T-helper 1 cell treated with Interleukin-12 subunit alpha and Interleukin-12 subunit beta and Interleukin-4 antibody, amounts not matched to agents 30 μg/mL and 1 μg/mL, for 36 hours (primary cell): ENCODE data around the gene GSDMA.

Experiments used
- H3K27ac Mint-ChIP-seq: one replicate; pipeline ENCODE4 v1.8.0; 2021; ENCODE audit warnings: mild to moderate bottlenecking, mixed read lengths
- H3K27me3 Mint-ChIP-seq: one replicate; pipeline ENCODE4 v1.8.0; 2021; ENCODE audit warnings: low read depth, mixed read lengths
- H3K36me3 Mint-ChIP-seq: one replicate; pipeline ENCODE4 v1.8.0; 2021; ENCODE audit warnings: low read depth, mixed read lengths
- H3K4me1 Mint-ChIP-seq: one replicate; pipeline ENCODE4 v1.8.0; 2021; ENCODE audit warnings: low read depth, mixed read lengths
- H3K4me3 Mint-ChIP-seq: one replicate; pipeline ENCODE4 v1.8.0; 2021; ENCODE audit warnings: mild to moderate bottlenecking, moderate library complexity, mixed read lengths
- H3K9me3 Mint-ChIP-seq: one replicate; pipeline ENCODE4 v1.8.0; 2021; ENCODE audit warnings: mixed read lengths

GSDMA gene

GRCh38 chr17:39963829-39964228, 1.0 kb downstream of the GSDMA start:
- Mint-ChIP-seq H3K4me3 (peak overlapping the region; percentile 36), H3K4me1 (peaks cover 21% of the 10 kb centered on the region), H3K27me3 (peaks cover 15% of the 10 kb centered on the region), H3K27ac (peak overlapping the region; percentile 64), H3K9me3 (no peaks in the 10 kb centered on the region), H3K36me3 (peaks cover 3% of the 10 kb centered on the region)

GRCh38 chr17:39965017-39965699, 2.4 kb downstream of the GSDMA start:
- H3K4me3 Mint-ChIP-seq = no peak overlapping the region
- peaks cover 18% of the 10 kb centered on the region for H3K4me1 Mint-ChIP-seq
- H3K9me3 Mint-ChIP-seq = no peaks in the 10 kb centered on the region
- H3K27ac Mint-ChIP-seq = no peak overlapping the region
- H3K27me3 Mint-ChIP-seq = peaks cover 21% of the 10 kb centered on the region
- H3K36me3 Mint-ChIP-seq = peaks cover 3% of the 10 kb centered on the region

- Mint-ChIP-seq H3K27me3 (peaks cover 37% of the 10 kb centered on the region), H3K4me3 (no peak overlapping the region), H3K27ac (no peak overlapping the region), H3K9me3 (no peaks in the 10 kb centered on the region), H3K36me3 (peaks cover 3% of the 10 kb centered on the region), H3K4me1 (peaks cover 18% of the 10 kb centered on the region)
Observed at GRCh38 chr17:39966771-39967170, 4.0 kb downstream of the GSDMA start.

DNA sequence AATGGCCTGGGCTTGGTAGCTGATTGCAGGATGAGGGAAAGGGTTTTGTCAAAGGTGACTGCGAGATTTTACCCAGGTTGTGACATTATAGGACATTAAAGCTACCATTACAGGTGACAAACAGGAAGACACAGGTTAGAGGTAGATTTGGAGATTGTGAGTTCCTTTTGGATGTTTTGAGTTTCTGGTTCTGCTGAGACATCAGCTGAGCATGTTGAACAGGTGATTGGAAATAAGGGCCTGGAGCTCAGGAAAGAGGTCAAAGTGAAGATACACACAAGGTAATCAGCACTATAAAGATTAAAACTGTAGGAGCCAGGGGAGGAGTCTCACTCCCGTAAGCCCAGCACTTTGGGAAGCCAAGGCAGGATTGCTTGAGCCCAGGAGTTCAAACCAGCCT, 6.0 kb downstream of the GSDMA start:
- peaks cover 46% of the 10 kb centered on the region for H3K27me3 Mint-ChIP-seq
- no peaks in the 10 kb centered on the region for H3K9me3 Mint-ChIP-seq
- peaks cover 3% of the 10 kb centered on the region for H3K36me3 Mint-ChIP-seq
- peaks cover 7% of the 10 kb centered on the region for H3K4me1 Mint-ChIP-seq
- H3K4me3 Mint-ChIP-seq = no peak overlapping the region
- H3K27ac Mint-ChIP-seq = peak overlapping the region; percentile 18

DNA sequence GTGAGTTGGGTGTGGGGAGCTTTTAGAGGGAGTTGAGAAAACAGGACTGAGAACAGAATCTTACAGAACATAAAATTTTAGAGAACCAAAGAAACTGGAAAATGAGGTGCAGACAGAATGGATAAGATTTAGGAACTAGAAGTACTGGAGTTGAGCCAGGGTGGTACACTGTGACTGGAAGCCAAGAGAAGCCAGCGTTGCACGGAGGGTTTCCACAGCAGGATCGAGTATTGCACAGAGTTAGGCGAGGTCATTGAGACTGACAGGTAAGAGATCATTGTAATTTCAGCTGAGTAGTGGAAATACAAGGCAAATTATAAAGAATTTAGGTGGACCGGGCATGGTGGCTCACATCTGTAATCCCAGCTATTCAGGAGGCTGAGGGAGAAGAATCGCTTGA, 6.6 kb downstream of the GSDMA start:
- H3K4me3 Mint-ChIP-seq = no peak overlapping the region
- peaks cover 3% of the 10 kb centered on the region for H3K4me1 Mint-ChIP-seq
- no peak overlapping the region for H3K27ac Mint-ChIP-seq
- H3K36me3 Mint-ChIP-seq = no peaks in the 10 kb centered on the region
- no peaks in the 10 kb centered on the region for H3K9me3 Mint-ChIP-seq
- peaks cover 48% of the 10 kb centered on the region for H3K27me3 Mint-ChIP-seq

DNA sequence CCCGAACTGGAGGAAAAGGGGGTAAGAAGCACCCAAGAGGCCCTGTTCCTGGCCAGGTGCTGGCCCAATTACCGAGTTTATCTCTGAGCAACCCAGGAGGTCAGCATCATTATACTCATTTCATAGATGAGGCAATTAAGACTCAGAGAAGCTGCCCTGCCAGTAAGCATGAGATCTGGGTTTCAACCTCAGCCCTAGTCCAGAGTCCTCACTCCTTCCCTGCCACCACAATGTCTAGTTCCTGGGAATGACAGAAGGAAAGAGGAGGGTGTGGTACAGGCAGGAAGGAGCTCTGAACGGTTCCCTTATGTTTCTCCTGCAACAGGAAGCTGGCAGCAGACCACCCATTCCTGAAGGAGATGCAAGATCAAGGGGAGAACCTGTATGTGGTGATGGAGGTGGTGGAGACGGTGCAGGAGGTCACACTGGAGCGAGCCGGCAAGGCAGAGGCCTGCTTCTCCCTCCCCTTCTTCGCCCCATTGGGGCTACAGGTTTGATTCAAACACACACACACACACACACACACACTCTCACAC, 7.4 kb downstream of the GSDMA start:
- no peaks in the 10 kb centered on the region for H3K4me1 Mint-ChIP-seq

GRCh38 chr17:39971076-39971603, 8.3 kb downstream of the GSDMA start:
- Mint-ChIP-seq H3K27ac (no peak overlapping the region), H3K9me3 (no peaks in the 10 kb centered on the region), H3K4me1 (no peaks in the 10 kb centered on the region), H3K36me3 (no peaks in the 10 kb centered on the region), H3K4me3 (no peak overlapping the region), H3K27me3 (peaks cover 54% of the 10 kb centered on the region)

More for the DNA sequence above, 7.4 kb downstream of the GSDMA start:
- no peak overlapping the region for H3K4me3 Mint-ChIP-seq
- no peaks in the 10 kb centered on the region for H3K36me3 Mint-ChIP-seq
- H3K9me3 Mint-ChIP-seq = no peaks in the 10 kb centered on the region
- H3K27me3 Mint-ChIP-seq = peaks cover 49% of the 10 kb centered on the region
- H3K27ac Mint-ChIP-seq = no peak overlapping the region

DNA sequence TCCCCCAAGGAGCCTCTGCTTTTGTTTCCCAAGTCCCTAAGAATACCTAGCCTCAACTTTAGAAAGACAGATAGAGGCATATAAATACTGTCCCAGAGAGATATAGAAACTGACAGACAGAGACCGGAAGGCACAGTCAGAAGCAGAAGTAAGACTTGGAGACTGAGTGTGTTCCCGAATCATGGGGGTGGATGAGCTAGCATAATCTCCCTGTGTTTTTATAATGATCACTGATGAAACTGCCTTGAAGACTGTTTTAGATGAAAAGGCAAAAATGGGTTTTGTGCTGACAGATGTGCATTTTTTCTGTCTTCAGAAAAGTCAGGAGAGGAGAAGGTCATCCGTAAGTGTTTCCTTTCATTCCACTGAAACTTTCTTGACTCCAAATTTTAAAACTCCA, 9.5 kb downstream of the GSDMA start:
- no peaks in the 10 kb centered on the region for H3K36me3 Mint-ChIP-seq
- no peak overlapping the region for H3K27ac Mint-ChIP-seq
- H3K4me1 Mint-ChIP-seq = no peaks in the 10 kb centered on the region
- H3K9me3 Mint-ChIP-seq = no peaks in the 10 kb centered on the region
- peaks cover 48% of the 10 kb centered on the region for H3K27me3 Mint-ChIP-seq
- no peak overlapping the region for H3K4me3 Mint-ChIP-seq

GRCh38 chr17:39973496-39973895, 10.7 kb downstream of the GSDMA start:
- H3K36me3 Mint-ChIP-seq = no peaks in the 10 kb centered on the region
- H3K4me1 Mint-ChIP-seq = no peaks in the 10 kb centered on the region
- no peaks in the 10 kb centered on the region for H3K9me3 Mint-ChIP-seq
- no peak overlapping the region for H3K27ac Mint-ChIP-seq
- H3K4me3 Mint-ChIP-seq = no peak overlapping the region
- H3K27me3 Mint-ChIP-seq = peaks cover 51% of the 10 kb centered on the region

- H3K4me3 Mint-ChIP-seq = no peak overlapping the region
- H3K36me3 Mint-ChIP-seq = no peaks in the 10 kb centered on the region
- H3K27me3 Mint-ChIP-seq = peaks cover 50% of the 10 kb centered on the region
- peaks cover 2% of the 10 kb centered on the region for H3K4me1 Mint-ChIP-seq
- H3K27ac Mint-ChIP-seq = no peak overlapping the region
- H3K9me3 Mint-ChIP-seq = no peaks in the 10 kb centered on the region
Observed at GRCh38 chr17:39974433-39974832, 11.6 kb downstream of the GSDMA start.

DNA sequence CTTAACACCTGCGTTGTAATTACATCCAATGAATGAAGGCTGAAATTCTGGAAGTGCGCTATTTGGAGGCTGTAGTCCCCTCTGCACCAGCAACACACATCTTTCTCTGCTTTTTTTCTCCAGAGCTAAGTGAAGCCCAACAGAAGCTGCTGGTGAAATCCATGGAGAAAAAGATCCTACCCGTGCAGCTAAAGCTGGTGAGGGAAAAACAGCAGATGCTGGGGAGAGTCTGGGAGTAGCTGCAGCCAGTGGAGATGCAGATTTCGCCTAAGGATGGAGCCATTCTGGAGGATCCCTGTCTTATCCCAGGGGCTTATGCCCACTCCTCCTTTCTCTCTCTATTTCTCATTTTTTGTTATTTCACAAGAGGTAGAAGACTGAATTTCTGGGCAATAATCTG, 13.0 kb downstream of the GSDMA start:
- Mint-ChIP-seq H3K9me3 (no peaks in the 10 kb centered on the region), H3K4me3 (no peak overlapping the region), H3K36me3 (no peaks in the 10 kb centered on the region), H3K4me1 (peaks cover 12% of the 10 kb centered on the region), H3K27ac (no peak overlapping the region), H3K27me3 (peaks cover 46% of the 10 kb centered on the region)

DNA sequence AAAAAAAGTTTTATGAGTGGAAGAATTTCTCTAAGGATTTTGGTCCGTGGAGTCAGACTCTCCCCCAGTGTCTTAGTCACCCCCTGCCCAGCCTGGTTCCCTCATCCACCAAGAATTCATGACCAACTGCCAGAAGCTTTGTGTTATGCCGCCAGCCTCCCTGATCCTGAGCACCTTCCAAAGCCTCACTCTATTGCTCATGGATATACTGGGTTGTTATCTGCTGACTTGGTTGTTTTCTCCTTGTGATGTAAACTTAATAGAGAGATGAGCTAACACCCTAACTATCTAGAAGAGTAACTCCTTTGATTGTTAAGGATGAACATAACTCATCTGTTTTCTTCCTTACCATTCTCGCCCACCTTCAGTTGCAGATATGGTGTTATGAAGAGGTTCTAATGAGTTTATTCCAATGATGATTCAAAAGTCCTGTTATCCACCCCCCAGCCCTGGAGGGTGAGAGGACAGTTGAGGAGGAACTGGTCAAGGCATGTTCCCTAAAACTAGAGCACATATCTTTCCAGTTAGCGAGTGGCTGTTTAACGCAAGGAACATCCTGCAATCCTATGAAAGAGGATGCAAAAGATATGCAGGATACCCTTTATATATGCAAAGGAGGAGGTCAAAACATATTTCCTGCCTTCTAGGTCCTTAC, 16.3 kb downstream of the GSDMA start:
- peaks cover 23% of the 10 kb centered on the region for H3K27me3 Mint-ChIP-seq
- no peaks in the 10 kb centered on the region for H3K9me3 Mint-ChIP-seq
- peak overlapping the region; percentile 96 for H3K4me3 Mint-ChIP-seq
- H3K27ac Mint-ChIP-seq = no peak overlapping the region
- peaks cover 21% of the 10 kb centered on the region for H3K4me1 Mint-ChIP-seq
- peaks cover 3% of the 10 kb centered on the region for H3K36me3 Mint-ChIP-seq

DNA sequence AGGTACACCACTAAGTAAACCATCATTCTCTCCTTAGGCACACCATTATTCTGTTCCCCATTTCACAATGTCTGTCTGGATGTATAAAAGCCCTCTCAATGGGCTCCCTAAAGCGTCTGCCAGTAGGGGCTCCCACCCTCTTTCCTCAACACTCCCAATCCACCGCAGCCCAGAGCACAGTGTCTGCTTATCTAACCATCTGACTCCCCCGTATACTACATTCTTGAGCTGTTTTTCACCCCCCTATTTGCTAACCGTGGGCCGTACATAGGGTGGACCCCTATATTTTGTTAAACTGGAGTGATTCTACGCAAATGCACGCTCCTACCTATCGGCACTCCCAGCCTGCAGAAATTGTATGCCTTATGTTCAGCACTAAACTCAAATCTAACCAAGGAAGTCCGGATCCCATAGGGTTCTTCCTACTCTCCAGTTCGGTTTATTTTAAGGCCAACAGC, 17.1 kb downstream of the GSDMA start:
- H3K27me3 Mint-ChIP-seq = peaks cover 20% of the 10 kb centered on the region
- H3K36me3 Mint-ChIP-seq = peaks cover 8% of the 10 kb centered on the region
- H3K9me3 Mint-ChIP-seq = no peaks in the 10 kb centered on the region
- peak overlapping the region; percentile 96 for H3K4me3 Mint-ChIP-seq
- peaks cover 21% of the 10 kb centered on the region for H3K4me1 Mint-ChIP-seq
- peak overlapping the region; percentile 92 for H3K27ac Mint-ChIP-seq

DNA sequence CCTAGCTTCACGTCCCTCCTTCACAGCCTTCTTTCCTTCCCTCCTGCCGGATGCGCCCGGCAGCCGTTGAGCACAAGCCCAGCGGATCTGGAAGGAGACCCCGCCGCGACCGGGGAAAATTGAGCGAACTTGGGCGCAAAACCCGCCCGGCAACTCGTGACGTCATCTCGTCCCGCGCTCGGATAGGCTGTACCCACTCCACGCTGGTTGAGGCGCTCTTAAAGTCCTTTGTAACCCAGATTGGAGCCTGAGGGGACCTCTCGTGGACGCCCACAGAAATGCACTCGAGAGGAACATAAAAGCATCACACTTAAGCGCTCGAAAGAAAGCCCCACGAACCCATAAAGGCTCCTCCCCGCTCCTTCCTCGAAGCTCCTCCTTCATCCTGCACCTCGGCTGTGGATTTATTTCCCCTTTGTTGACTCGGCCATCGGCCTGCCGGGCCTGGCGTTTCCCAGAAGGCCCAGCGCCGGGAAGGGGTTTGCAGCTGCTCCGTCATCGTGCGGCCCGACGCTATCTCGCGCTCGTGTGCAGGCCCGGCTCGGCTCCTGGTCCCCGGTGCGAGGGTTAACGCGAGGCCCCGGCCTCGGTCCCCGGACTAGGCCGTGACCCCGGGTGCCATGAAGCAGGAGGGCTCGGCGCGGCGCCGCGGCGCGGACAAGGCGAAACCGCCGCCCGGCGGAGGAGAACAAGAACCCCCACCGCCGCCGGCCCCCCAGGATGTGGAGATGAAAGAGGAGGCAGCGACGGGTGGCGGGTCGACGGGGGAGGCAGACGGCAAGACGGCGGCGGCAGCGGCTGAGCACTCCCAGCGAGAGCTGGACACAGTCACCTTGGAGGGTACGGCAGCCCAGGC, 17.8 kb downstream of the GSDMA start, which contains the start of gene PSMD3:
PSMD3 (plus strand) TSS at position 457 of the 856 bp plus-strand sequence; CDS start at position 621, 164 bp downstream.
- H3K36me3 Mint-ChIP-seq = peaks cover 11% of the 10 kb centered on the region
- H3K27ac Mint-ChIP-seq = peak within 1 kb of the TSS; percentile 92
- no peaks in the 10 kb centered on the region for H3K9me3 Mint-ChIP-seq
- peak within 1 kb of the TSS; percentile 96 for H3K4me3 Mint-ChIP-seq
- peaks cover 21% of the 10 kb centered on the region for H3K4me1 Mint-ChIP-seq
- H3K27me3 Mint-ChIP-seq = peaks cover 18% of the 10 kb centered on the region
